Measurements from ENCODE around the gene PPIL3. TPM values are rescaled to one million over a fixed set of nuclear protein-coding genes. Genes with fewer than 3 reads are reported as not detected.

The PPIL3 gene
- total and polyA plus RNA-seq, 9 of the 15 experiments (the other 6 are each of a cell fraction or from before 2014, with no cell fraction given) = 22.4 to 66.2 (median 49.0) TPM

- TF ChIP-seq TEAD2 (tag; IDR thresholded peaks at IDR 0.05) (no peak), E2F1 (CRISPR knock-in tag; IDR thresholded peaks at IDR 0.05) (peak; percentile 75), ESRRB (CRISPR knock-in tag; IDR thresholded peaks at IDR 0.05; ENCODE audit: borderline replicate concordance) (no peak), ZNF121 (CRISPR knock-in tag; conservative IDR thresholded peaks at IDR 0.05) (no peak), ZSCAN29 (IDR thresholded peaks at IDR 0.05) (no peak), PHF8 (IDR thresholded peaks at IDR 0.05; ENCODE audit: borderline replicate concordance, low read length) (peak; percentile 76; the same call in 1 of the 2 replicates), KLF1 (tag; IDR thresholded peaks at IDR 0.05) (0 out of 2 replicates have a peak, but pooled peaks have one; percentile 18), CXXC5 (CRISPR knock-in tag; IDR thresholded peaks at IDR 0.05) (peak; percentile 68), COPS2 (conservative IDR thresholded peaks at IDR 0.05) (no peak), POLR2AphosphoS5 (IDR thresholded peaks at IDR 0.05; ENCODE audit: control insufficient read depth, insufficient read depth, low read depth, low read length) (peak; percentile 80), U2AF2 (optimal IDR thresholded peaks at IDR 0.05; ENCODE audit: low read depth, low read length) (no peak), ZNF324 (CRISPR knock-in tag; IDR thresholded peaks at IDR 0.05) (no peak), TRIM24 (IDR thresholded peaks at IDR 0.05) (peak in 1 of 2 experiments; percentile 97; a peak in 2 of 4 replicates), CC2D1A (IDR thresholded peaks at IDR 0.05) (no peak), HMGN3 (IDR thresholded peaks at IDR 0.05; ENCODE audit: borderline replicate concordance, extremely low read depth, insufficient read length, low read depth, low read length) (no peak), SOX6 (IDR thresholded peaks at IDR 0.05) (peak; percentile 53), MEIS2 (IDR thresholded peaks at IDR 0.05; ENCODE audit: partially characterized antibody) (peak; percentile 28), ZNF780A (CRISPR knock-in tag; IDR thresholded peaks at IDR 0.05) (no peak)
- TF ChIP-seq, protein P1, sequence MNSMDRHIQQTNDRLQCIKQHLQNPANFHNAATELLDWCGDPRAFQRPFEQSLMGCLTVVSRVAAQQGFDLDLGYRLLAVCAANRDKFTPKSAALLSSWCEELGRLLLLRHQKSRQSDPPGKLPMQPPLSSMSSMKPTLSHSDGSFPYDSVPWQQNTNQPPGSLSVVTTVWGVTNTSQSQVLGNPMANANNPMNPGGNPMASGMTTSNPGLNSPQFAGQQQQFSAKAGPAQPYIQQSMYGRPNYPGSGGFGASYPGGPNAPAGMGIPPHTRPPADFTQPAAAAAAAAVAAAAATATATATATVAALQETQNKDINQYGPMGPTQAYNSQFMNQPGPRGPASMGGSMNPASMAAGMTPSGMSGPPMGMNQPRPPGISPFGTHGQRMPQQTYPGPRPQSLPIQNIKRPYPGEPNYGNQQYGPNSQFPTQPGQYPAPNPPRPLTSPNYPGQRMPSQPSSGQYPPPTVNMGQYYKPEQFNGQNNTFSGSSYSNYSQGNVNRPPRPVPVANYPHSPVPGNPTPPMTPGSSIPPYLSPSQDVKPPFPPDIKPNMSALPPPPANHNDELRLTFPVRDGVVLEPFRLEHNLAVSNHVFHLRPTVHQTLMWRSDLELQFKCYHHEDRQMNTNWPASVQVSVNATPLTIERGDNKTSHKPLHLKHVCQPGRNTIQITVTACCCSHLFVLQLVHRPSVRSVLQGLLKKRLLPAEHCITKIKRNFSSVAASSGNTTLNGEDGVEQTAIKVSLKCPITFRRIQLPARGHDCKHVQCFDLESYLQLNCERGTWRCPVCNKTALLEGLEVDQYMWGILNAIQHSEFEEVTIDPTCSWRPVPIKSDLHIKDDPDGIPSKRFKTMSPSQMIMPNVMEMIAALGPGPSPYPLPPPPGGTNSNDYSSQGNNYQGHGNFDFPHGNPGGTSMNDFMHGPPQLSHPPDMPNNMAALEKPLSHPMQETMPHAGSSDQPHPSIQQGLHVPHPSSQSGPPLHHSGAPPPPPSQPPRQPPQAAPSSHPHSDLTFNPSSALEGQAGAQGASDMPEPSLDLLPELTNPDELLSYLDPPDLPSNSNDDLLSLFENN (IDR thresholded peaks at IDR 0.05; ENCODE audit: low read depth in 2 of 2, low read length in 2 of 2) = peak in 1 of 2 experiments; percentile 58; a peak in 2 of 4 replicates
- TF ChIP-seq, protein P2, sequence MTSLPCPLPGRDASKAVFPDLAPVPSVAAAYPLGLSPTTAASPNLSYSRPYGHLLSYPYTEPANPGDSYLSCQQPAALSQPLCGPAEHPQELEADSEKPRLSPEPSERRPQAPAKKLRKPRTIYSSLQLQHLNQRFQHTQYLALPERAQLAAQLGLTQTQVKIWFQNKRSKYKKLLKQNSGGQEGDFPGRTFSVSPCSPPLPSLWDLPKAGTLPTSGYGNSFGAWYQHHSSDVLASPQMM (CRISPR knock-in tag; IDR thresholded peaks at IDR 0.05) = no peak
- TF ChIP-seq, protein P3, sequence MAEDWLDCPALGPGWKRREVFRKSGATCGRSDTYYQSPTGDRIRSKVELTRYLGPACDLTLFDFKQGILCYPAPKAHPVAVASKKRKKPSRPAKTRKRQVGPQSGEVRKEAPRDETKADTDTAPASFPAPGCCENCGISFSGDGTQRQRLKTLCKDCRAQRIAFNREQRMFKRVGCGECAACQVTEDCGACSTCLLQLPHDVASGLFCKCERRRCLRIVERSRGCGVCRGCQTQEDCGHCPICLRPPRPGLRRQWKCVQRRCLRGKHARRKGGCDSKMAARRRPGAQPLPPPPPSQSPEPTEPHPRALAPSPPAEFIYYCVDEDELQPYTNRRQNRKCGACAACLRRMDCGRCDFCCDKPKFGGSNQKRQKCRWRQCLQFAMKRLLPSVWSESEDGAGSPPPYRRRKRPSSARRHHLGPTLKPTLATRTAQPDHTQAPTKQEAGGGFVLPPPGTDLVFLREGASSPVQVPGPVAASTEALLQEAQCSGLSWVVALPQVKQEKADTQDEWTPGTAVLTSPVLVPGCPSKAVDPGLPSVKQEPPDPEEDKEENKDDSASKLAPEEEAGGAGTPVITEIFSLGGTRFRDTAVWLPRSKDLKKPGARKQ (CRISPR knock-in tag; IDR thresholded peaks at IDR 0.05) = no peak
These were observed at the start of gene PPIL3, which contains the start of gene NIF3L1 (continued) for GRCh38 chr2:200888704-200889625.
